ENCODE data around the gene ST6GAL1.
"Not testable (repeated sequence)": the region's sequence is repeated elsewhere in the genome, so short reads cannot be mapped to it uniquely, and the experiment has no call there.

Gene ST6GAL1

GRCh38 chr3:186953992-186954699 lies 23.8 kb downstream of the ST6GAL1 start:
- H3K4me3 ChIP-seq (ENCODE audit: low read length); H3K27me3 ChIP-seq (ENCODE audit: control insufficient read depth, insufficient read depth, low read length); H3K36me3 ChIP-seq (ENCODE audit: control insufficient read depth, insufficient read depth, low read length); H3K4me1 ChIP-seq (ENCODE audit: control insufficient read depth, insufficient read depth, low read length); H3K9ac ChIP-seq (ENCODE audit: low read length); H3K27ac ChIP-seq (ENCODE audit: low read depth, low read length): not testable (repeated sequence)

- Histone ChIP-seq H3K4me3 (ENCODE audit: low read length) (no peak overlapping the region), H3K27me3 (ENCODE audit: control insufficient read depth, insufficient read depth, low read length) (no peaks in the 10 kb centered on the region), H3K27ac (ENCODE audit: low read depth, low read length) (no peak overlapping the region), H3K4me1 (ENCODE audit: control insufficient read depth, insufficient read depth, low read length) (no peaks in the 10 kb centered on the region), H3K9ac (ENCODE audit: low read length) (no peak overlapping the region), H3K36me3 (ENCODE audit: control insufficient read depth, insufficient read depth, low read length) (no peaks in the 10 kb centered on the region)
Observed at GRCh38 chr3:186955898-186956696, 25.8 kb downstream of the ST6GAL1 start.

- Histone ChIP-seq H3K4me3 (ENCODE audit: low read length) (no peak overlapping the region), H3K36me3 (ENCODE audit: control insufficient read depth, insufficient read depth, low read length) (no peaks in the 10 kb centered on the region), H3K9ac (ENCODE audit: low read length) (no peak overlapping the region), H3K27ac (ENCODE audit: low read depth, low read length) (no peak overlapping the region), H3K4me1 (ENCODE audit: control insufficient read depth, insufficient read depth, low read length) (no peaks in the 10 kb centered on the region), H3K27me3 (ENCODE audit: control insufficient read depth, insufficient read depth, low read length) (no peaks in the 10 kb centered on the region)
Observed at GRCh38 chr3:186959029-186959624, 28.8 kb downstream of the ST6GAL1 start.

GRCh38 chr3:186960347-186960746 lies 30.0 kb downstream of the ST6GAL1 start:
- Histone ChIP-seq H3K4me3 (ENCODE audit: low read length) (no peak overlapping the region), H3K27me3 (ENCODE audit: control insufficient read depth, insufficient read depth, low read length) (no peaks in the 10 kb centered on the region), H3K36me3 (ENCODE audit: control insufficient read depth, insufficient read depth, low read length) (no peaks in the 10 kb centered on the region), H3K9ac (ENCODE audit: low read length) (no peak overlapping the region), H3K27ac (ENCODE audit: low read depth, low read length) (no peak overlapping the region), H3K4me1 (ENCODE audit: control insufficient read depth, insufficient read depth, low read length) (no peaks in the 10 kb centered on the region)

GRCh38 chr3:186962445-186962844 lies 32.1 kb downstream of the ST6GAL1 start:
- H3K27ac ChIP-seq (ENCODE audit: low read depth, low read length): no peak overlapping the region

GRCh38 chr3:186963636-186964035 lies 33.3 kb downstream of the ST6GAL1 start:
- H3K4me1 ChIP-seq (ENCODE audit: control insufficient read depth, insufficient read depth, low read length): no peaks in the 10 kb centered on the region
- H3K27ac ChIP-seq (ENCODE audit: low read depth, low read length): no peak overlapping the region
- H3K9ac ChIP-seq (ENCODE audit: low read length): no peak overlapping the region
- no peaks in the 10 kb centered on the region for H3K36me3 ChIP-seq (ENCODE audit: control insufficient read depth, insufficient read depth, low read length)
- no peak overlapping the region for H3K4me3 ChIP-seq (ENCODE audit: low read length)
- no peaks in the 10 kb centered on the region for H3K27me3 ChIP-seq (ENCODE audit: control insufficient read depth, insufficient read depth, low read length)

More at GRCh38 chr3:186962445-186962844, 32.1 kb downstream of the ST6GAL1 start:
- H3K27me3 ChIP-seq (ENCODE audit: control insufficient read depth, insufficient read depth, low read length): no peaks in the 10 kb centered on the region
- no peaks in the 10 kb centered on the region for H3K4me1 ChIP-seq (ENCODE audit: control insufficient read depth, insufficient read depth, low read length)
- no peak overlapping the region for H3K4me3 ChIP-seq (ENCODE audit: low read length)
- H3K36me3 ChIP-seq (ENCODE audit: control insufficient read depth, insufficient read depth, low read length): no peaks in the 10 kb centered on the region
- H3K9ac ChIP-seq (ENCODE audit: low read length): no peak overlapping the region

GRCh38 chr3:186964071-186964470 lies 33.7 kb downstream of the ST6GAL1 start:
- H3K36me3 ChIP-seq (ENCODE audit: control insufficient read depth, insufficient read depth, low read length): no peaks in the 10 kb centered on the region
- H3K27ac ChIP-seq (ENCODE audit: low read depth, low read length): no peak overlapping the region

GRCh38 chr3:186964616-186965015 lies 34.3 kb downstream of the ST6GAL1 start:
- Histone ChIP-seq H3K36me3 (ENCODE audit: control insufficient read depth, insufficient read depth, low read length) (no peaks in the 10 kb centered on the region), H3K4me3 (ENCODE audit: low read length) (no peak overlapping the region), H3K27me3 (ENCODE audit: control insufficient read depth, insufficient read depth, low read length) (no peaks in the 10 kb centered on the region), H3K9ac (ENCODE audit: low read length) (no peak overlapping the region), H3K4me1 (ENCODE audit: control insufficient read depth, insufficient read depth, low read length) (no peaks in the 10 kb centered on the region), H3K27ac (ENCODE audit: low read depth, low read length) (no peak overlapping the region)

More at GRCh38 chr3:186964071-186964470, 33.7 kb downstream of the ST6GAL1 start:
- Histone ChIP-seq H3K4me1 (ENCODE audit: control insufficient read depth, insufficient read depth, low read length) (no peaks in the 10 kb centered on the region), H3K27me3 (ENCODE audit: control insufficient read depth, insufficient read depth, low read length) (no peaks in the 10 kb centered on the region), H3K9ac (ENCODE audit: low read length) (no peak overlapping the region), H3K4me3 (ENCODE audit: low read length) (no peak overlapping the region)

GRCh38 chr3:186965141-186965879 lies 35.0 kb downstream of the ST6GAL1 start:
- no peaks in the 10 kb centered on the region for H3K4me1 ChIP-seq (ENCODE audit: control insufficient read depth, insufficient read depth, low read length)
- no peak overlapping the region for H3K27ac ChIP-seq (ENCODE audit: low read depth, low read length)
- H3K9ac ChIP-seq (ENCODE audit: low read length): no peak overlapping the region

GRCh38 chr3:186966406-186966805 lies 36.1 kb downstream of the ST6GAL1 start:
- Histone ChIP-seq H3K4me3 (ENCODE audit: low read length) (no peak overlapping the region), H3K4me1 (ENCODE audit: control insufficient read depth, insufficient read depth, low read length) (no peaks in the 10 kb centered on the region), H3K36me3 (ENCODE audit: control insufficient read depth, insufficient read depth, low read length) (no peaks in the 10 kb centered on the region), H3K27me3 (ENCODE audit: control insufficient read depth, insufficient read depth, low read length) (no peaks in the 10 kb centered on the region), H3K9ac (ENCODE audit: low read length) (no peak overlapping the region), H3K27ac (ENCODE audit: low read depth, low read length) (no peak overlapping the region)

More at GRCh38 chr3:186965141-186965879, 35.0 kb downstream of the ST6GAL1 start:
- Histone ChIP-seq H3K27me3 (ENCODE audit: control insufficient read depth, insufficient read depth, low read length) (no peaks in the 10 kb centered on the region), H3K4me3 (ENCODE audit: low read length) (no peak overlapping the region), H3K36me3 (ENCODE audit: control insufficient read depth, insufficient read depth, low read length) (no peaks in the 10 kb centered on the region)

- H3K4me3 ChIP-seq (ENCODE audit: low read length); H3K27me3 ChIP-seq (ENCODE audit: control insufficient read depth, insufficient read depth, low read length); H3K9ac ChIP-seq (ENCODE audit: low read length); H3K4me1 ChIP-seq (ENCODE audit: control insufficient read depth, insufficient read depth, low read length); H3K27ac ChIP-seq (ENCODE audit: low read depth, low read length); H3K36me3 ChIP-seq (ENCODE audit: control insufficient read depth, insufficient read depth, low read length): not testable (repeated sequence)
Observed at GRCh38 chr3:186967236-186967635, 36.9 kb downstream of the ST6GAL1 start.

GRCh38 chr3:186967686-186968085 lies 37.4 kb downstream of the ST6GAL1 start:
- Histone ChIP-seq H3K27ac (ENCODE audit: low read depth, low read length) (no peak overlapping the region), H3K4me3 (ENCODE audit: low read length) (no peak overlapping the region)

More at GRCh38 chr3:186967686-186968085, 37.4 kb downstream of the ST6GAL1 start:
- Histone ChIP-seq H3K36me3 (ENCODE audit: control insufficient read depth, insufficient read depth, low read length) (peaks cover 3% of the 10 kb centered on the region), H3K9ac (ENCODE audit: low read length) (no peak overlapping the region), H3K27me3 (ENCODE audit: control insufficient read depth, insufficient read depth, low read length) (no peaks in the 10 kb centered on the region), H3K4me1 (ENCODE audit: control insufficient read depth, insufficient read depth, low read length) (no peaks in the 10 kb centered on the region)
